ENCODE measurements around the gene ARID1B. TPM values are rescaled to one million over a fixed set of nuclear protein-coding genes. Genes with fewer than 3 reads are reported as not detected.
A peak's percentile ranks its signal among the peaks of the same experiment; 100 is the strongest.

Gene ARID1B
- total RNA-seq, 1 donor from 2014 or later: 155 TPM

DNA sequence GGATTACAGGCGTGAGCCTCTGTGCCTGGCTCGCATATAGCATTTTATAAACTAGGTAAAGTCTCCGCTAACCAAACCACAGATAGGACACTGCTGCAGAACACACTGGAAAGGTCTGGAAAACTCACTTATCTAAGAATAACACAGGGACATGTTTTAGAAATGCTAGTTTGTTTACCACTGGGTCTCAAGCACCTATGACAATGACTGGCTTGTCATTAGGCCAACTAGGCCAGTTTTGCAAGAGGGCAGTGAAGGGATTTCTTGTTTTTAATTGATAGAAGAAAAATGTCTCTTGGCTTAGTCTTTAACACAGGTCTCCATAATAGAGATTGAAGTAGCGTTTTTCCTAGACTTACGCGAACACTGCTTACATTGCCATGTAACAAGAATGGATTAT lies 344.7 kb downstream of the ARID1B start:
- no peak overlapping the region for H3K4me3 Mint-ChIP-seq
- H3K27me3 Mint-ChIP-seq (ENCODE audit: low read depth): no peaks in the 10 kb centered on the region
- DNase-seq (ENCODE audit: low spot score in 2 of 2, unreplicated experiment in 2 of 2): no peak
- peaks cover 28% of the 10 kb centered on the region for H3K4me1 Mint-ChIP-seq
- H3K36me3 Mint-ChIP-seq: no peaks in the 10 kb centered on the region
- no peak overlapping the region for H3K27ac Mint-ChIP-seq
- TF ChIP-seq, protein P1, sequence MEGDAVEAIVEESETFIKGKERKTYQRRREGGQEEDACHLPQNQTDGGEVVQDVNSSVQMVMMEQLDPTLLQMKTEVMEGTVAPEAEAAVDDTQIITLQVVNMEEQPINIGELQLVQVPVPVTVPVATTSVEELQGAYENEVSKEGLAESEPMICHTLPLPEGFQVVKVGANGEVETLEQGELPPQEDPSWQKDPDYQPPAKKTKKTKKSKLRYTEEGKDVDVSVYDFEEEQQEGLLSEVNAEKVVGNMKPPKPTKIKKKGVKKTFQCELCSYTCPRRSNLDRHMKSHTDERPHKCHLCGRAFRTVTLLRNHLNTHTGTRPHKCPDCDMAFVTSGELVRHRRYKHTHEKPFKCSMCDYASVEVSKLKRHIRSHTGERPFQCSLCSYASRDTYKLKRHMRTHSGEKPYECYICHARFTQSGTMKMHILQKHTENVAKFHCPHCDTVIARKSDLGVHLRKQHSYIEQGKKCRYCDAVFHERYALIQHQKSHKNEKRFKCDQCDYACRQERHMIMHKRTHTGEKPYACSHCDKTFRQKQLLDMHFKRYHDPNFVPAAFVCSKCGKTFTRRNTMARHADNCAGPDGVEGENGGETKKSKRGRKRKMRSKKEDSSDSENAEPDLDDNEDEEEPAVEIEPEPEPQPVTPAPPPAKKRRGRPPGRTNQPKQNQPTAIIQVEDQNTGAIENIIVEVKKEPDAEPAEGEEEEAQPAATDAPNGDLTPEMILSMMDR (IDR thresholded peaks at IDR 0.05; ENCODE audit: unreplicated experiment): no peak
- H3K9me3 Mint-ChIP-seq: no peaks in the 10 kb centered on the region

GRCh38 chr6:157123234-157123633 lies 346.1 kb downstream of the ARID1B start:
- H3K27me3 Mint-ChIP-seq (ENCODE audit: low read depth): no peaks in the 10 kb centered on the region
- no peak for DNase-seq (ENCODE audit: low spot score in 2 of 2, unreplicated experiment in 2 of 2)
- peaks cover 32% of the 10 kb centered on the region for H3K4me1 Mint-ChIP-seq
- no peak overlapping the region for H3K4me3 Mint-ChIP-seq
- no peaks in the 10 kb centered on the region for H3K36me3 Mint-ChIP-seq
- TF ChIP-seq, protein P1 (IDR thresholded peaks at IDR 0.05; ENCODE audit: unreplicated experiment): no peak
- no peaks in the 10 kb centered on the region for H3K9me3 Mint-ChIP-seq
- H3K27ac Mint-ChIP-seq: peak overlapping the region; percentile 39

DNA sequence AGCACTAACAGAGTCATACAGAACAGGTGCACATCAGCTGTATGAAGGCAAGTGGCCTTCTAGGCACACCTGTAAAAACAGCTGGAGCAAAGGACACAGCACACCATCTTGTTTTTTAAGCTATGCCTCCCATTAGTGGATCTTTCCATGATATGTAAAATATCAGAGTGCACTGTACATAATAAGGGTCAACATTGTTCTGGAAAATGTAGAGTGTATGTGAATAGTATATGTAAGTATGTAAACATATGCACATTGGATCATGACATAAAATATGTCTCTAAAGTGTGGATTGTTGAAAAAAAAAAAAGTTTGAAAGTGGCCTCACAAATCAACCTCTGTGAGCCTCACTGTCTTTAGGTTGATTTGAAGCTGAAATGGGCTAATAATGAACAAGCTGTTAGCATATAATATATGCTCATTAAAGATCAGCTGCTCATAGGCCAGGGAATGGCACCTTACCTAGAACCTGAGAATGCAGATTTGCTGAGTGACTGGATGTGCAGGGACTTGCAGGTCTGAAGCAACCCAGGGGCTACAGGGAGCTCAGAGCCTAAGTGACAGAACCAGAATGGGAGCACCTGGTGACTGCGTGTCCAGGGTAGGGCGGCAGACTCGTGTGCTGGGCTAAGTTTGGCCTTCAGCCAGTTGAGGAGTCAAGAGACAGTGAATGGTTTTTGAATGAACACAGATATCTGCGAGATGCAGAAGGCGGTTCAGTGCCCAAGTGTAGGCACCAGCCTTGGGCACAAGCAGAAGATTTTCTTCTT lies 347.5 kb downstream of the ARID1B start:
- H3K36me3 Mint-ChIP-seq: no peaks in the 10 kb centered on the region
- DNase-seq (ENCODE audit: low spot score in 2 of 2, unreplicated experiment in 2 of 2): no peak
- H3K4me3 Mint-ChIP-seq: no peak overlapping the region
- H3K27ac Mint-ChIP-seq: peak overlapping the region; percentile 92
- peaks cover 42% of the 10 kb centered on the region for H3K4me1 Mint-ChIP-seq
- no peaks in the 10 kb centered on the region for H3K9me3 Mint-ChIP-seq
- no peaks in the 10 kb centered on the region for H3K27me3 Mint-ChIP-seq (ENCODE audit: low read depth)
- TF ChIP-seq, protein P1 (IDR thresholded peaks at IDR 0.05; ENCODE audit: unreplicated experiment): no peak

DNA sequence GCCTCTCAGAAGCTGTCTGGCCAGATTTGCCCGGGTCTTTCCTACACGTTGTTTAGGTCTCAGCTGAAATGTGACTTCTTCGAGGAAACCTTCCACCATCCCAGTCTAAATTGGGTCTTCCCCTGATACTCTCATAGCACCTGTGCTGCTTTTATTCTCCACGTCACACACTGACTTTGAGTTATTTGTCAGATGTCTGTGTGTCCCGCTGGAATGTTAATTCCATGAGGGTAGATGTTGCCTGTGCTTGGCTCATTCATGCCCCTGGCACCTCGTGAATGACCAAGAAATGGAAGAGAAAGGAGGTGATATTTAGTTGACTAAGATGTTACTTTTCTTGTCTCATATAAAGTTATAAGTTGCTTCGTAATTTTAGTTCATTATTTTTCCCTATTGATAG lies 348.4 kb downstream of the ARID1B start:
- H3K4me1 Mint-ChIP-seq: peaks cover 39% of the 10 kb centered on the region
- H3K4me3 Mint-ChIP-seq: no peak overlapping the region
- no peaks in the 10 kb centered on the region for H3K36me3 Mint-ChIP-seq
- TF ChIP-seq, protein P1 (IDR thresholded peaks at IDR 0.05; ENCODE audit: unreplicated experiment): no peak
- H3K27ac Mint-ChIP-seq: peak overlapping the region; percentile 92
- no peaks in the 10 kb centered on the region for H3K27me3 Mint-ChIP-seq (ENCODE audit: low read depth)
- no peak for DNase-seq (ENCODE audit: low spot score in 2 of 2, unreplicated experiment in 2 of 2)
- H3K9me3 Mint-ChIP-seq: no peaks in the 10 kb centered on the region

GRCh38 chr6:157126183-157127098 lies 349.3 kb downstream of the ARID1B start:
- H3K4me1 Mint-ChIP-seq: peaks cover 39% of the 10 kb centered on the region
- H3K9me3 Mint-ChIP-seq: no peaks in the 10 kb centered on the region
- H3K27ac Mint-ChIP-seq: peak overlapping the region; percentile 94

More at GRCh38 chr6:157126183-157127098, 349.3 kb downstream of the ARID1B start:
- H3K27me3 Mint-ChIP-seq (ENCODE audit: low read depth): no peaks in the 10 kb centered on the region
- no peak for DNase-seq (ENCODE audit: low spot score in 2 of 2, unreplicated experiment in 2 of 2)
- H3K4me3 Mint-ChIP-seq: peak overlapping the region; percentile 14
- TF ChIP-seq, protein P1 (IDR thresholded peaks at IDR 0.05; ENCODE audit: unreplicated experiment): no peak
- peaks cover 6% of the 10 kb centered on the region for H3K36me3 Mint-ChIP-seq
